GM10266 (cell line): ENCODE data around the gene NAIF1.

Experiments used
- DNase-seq: peaks from one replicate; pipeline ENCODE4 v3.0.0; 2012; ENCODE audit errors: extremely low spot score
- TF ChIP-seq, protein P1 (sequence below): IDR thresholded peaks from 2 replicates; pipeline ENCODE4 v1.5.1; 2012; ENCODE audit warnings: mild to moderate bottlenecking, low read depth; ENCODE audit not compliant: control insufficient read depth, insufficient read depth; ENCODE audit errors: missing control alignments

NAIF1 gene

DNA sequence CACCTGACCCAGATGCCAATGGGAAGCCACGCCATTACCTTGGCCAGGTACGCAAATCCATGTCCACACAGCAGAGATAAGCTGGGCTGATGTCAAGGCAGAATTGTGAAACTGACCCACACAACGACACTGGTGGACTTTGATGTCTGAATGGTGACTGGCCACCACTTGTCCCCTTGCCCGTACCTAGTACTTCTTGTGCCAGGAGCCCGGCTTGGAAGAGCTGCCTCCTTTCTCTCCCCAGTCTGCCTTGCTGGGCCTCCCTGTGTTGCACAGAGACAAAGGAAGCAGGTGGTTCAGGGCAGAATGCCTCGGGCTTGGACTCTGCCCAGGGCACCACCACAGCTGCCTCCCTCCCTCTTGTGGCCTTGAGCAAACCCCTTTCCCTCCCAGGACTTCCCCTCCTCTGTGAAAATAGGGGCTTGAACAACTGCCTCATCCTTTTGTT, 37.1 kb upstream of the NAIF1 start:
- TF ChIP-seq, protein P1, sequence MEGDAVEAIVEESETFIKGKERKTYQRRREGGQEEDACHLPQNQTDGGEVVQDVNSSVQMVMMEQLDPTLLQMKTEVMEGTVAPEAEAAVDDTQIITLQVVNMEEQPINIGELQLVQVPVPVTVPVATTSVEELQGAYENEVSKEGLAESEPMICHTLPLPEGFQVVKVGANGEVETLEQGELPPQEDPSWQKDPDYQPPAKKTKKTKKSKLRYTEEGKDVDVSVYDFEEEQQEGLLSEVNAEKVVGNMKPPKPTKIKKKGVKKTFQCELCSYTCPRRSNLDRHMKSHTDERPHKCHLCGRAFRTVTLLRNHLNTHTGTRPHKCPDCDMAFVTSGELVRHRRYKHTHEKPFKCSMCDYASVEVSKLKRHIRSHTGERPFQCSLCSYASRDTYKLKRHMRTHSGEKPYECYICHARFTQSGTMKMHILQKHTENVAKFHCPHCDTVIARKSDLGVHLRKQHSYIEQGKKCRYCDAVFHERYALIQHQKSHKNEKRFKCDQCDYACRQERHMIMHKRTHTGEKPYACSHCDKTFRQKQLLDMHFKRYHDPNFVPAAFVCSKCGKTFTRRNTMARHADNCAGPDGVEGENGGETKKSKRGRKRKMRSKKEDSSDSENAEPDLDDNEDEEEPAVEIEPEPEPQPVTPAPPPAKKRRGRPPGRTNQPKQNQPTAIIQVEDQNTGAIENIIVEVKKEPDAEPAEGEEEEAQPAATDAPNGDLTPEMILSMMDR: no peak
- DNase-seq: no peak

DNA sequence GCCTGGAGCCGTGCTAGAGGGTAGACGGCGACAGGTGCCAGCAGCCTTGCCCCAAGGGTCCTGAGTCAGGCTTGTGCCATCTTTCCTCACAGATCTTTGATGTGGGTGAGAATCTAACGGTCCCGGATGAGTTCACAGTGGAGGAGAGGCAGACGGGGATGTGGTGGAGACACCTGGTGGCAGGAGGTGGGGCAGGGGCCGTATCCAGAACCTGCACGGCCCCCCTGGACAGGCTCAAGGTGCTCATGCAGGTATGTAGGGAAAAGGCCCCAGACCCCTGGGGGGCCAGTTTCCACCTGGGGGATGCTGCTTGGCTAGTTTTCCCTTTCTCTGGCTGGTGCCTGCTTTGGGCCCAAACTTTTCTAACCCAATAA, 36.5 kb upstream of the NAIF1 start:
- TF ChIP-seq, protein P1: no peak
- DNase-seq: no peak

DNA sequence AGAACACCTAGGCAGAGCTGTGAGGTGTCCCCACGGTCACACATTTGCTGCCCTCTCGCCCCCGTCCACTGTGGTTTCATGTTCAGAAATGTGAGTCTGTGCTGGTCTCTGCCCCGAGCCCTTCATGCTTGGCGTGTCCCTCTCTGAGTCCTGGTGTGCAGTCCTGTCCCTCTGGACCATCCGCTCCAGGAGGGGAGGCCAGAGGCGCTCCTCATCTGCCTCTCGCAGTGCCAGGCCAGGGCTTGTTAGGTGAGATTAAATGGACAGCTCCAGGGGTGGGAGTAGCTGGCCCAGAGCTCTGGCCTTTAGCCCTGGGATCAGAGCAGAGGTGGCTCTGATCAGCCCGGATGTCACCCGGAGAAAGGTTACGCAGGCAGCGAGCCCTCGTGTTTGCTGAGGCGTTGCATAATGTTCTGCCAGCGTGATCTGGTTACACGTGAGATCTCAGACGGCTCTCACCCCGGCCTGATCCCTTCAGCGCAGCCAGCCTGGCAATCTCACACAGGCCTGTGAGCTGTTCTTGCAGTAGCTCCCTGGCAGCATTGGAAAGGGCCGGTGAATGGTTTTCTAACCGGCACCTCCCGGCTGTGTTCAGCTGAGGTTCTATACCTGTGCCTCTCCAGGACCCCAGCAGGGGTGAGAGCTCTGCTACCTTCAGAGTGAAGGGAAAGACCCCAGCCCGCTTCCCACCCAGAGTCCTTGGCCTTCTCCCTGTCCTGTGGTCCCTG, 35.9 kb upstream of the NAIF1 start:
- DNase-seq: no peak
- TF ChIP-seq, protein P1: no peak

DNA sequence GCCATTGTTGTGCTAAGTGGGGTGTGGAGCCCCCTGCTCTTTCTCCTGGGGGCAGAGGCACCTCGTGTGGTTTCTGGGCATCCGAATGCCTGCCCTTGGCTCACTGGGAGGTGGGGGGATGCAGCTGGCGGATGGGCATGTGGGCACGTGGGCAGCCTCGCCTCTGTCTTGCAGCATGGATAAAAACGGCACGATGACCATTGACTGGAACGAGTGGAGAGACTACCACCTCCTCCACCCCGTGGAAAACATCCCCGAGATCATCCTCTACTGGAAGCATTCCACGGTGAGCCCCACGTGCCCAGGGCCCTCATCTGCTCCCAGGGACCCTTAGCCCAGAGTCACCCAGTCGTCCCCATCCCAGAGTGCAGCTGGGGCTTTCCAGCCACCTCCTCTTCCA, 35.1 kb upstream of the NAIF1 start:
- TF ChIP-seq, protein P1: no peak
- DNase-seq: no peak

DNA sequence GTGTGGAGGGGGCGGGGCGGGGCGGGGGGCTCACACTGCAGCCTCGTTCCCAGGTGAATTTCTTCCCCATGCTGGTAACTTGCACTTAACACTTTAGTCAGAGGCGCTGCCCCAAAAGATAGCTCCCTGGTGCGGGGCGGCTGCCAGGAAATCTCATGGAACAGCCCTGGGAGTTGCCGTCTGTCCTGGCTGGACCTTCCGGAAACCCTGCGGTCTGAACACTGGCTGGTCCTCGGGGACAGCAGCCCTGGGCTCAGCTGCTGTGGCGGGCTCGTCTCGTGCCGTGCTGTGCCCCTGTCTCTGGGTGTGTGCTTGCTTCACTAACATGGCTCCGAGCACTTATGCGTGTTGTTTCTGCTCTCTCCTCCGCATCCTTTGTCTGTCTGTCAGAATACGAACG, 34.6 kb upstream of the NAIF1 start:
- TF ChIP-seq, protein P1: no peak
- no peak for DNase-seq

DNA sequence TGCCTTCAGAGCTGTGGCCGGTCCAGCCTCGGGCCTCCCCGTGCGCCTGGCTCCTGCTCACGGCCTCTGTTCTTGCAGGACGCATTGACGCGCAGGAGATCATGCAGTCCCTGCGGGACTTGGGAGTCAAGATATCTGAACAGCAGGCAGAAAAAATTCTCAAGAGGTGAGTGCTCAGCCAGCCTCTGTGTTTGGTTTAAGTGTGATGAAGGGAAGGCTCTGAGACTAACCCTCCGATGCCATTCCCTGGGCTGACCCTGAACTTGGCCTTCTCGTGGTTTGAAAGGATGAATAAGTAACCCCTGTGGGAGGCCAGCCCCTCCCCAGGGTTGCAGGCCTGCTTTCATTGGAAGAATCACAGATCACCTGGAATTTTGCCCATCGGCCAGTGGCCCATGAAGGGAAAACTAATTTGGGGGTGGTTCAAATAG, 34.1 kb upstream of the NAIF1 start:
- DNase-seq: no peak

DNA sequence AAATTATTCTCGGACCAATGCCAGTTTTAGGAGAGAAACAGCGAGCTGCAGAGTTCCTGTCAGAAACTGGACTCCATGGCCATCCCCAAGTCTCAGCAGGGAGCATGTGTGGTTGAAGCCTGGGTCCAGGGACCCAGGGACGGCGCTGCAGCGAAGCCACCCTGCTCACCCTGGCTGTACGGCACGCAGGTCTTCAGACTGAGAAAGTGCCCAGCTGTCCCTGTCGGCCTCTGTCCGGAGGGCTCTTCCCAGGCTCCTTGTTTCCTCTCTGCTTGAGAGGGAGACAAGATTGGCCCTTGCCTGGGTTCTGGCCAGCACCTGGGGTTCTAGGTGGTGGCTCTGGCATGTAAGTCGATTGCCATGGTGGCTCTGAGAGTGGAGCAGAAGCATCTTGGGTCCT, 33.5 kb upstream of the NAIF1 start:
- DNase-seq: no peak
- TF ChIP-seq, protein P1: no peak

More for the DNA sequence above, 34.1 kb upstream of the NAIF1 start:
- TF ChIP-seq, protein P1: no peak
